HAP-1 (cell line): Measurements from ENCODE around the gene DNAH14.
A peak's percentile ranks its signal among the peaks of the same experiment; 100 is the strongest.
"Not testable (repeated sequence)": the region's sequence is repeated elsewhere in the genome, so short reads cannot be mapped to it uniquely, and the experiment has no call there.

Source experiments
- DNase-seq, 2 experiments: peaks; one replicate each; pipeline ENCODE4 v3.0.0-alpha.2; 2016 to 2020; ENCODE audit warnings: low spot score in 2 of 2
- H3K27me3 ChIP-seq: fragments of 250-450 bp; sonication (Bioruptor Pico); 2 replicates; pipeline ENCODE4 v1.5.1; 2020; ENCODE audit warnings: low read depth, mild to moderate bottlenecking, moderate library complexity
- H3K36me3 ChIP-seq: fragments of 250-450 bp; sonication (Bioruptor Pico); replicated peaks from 2 replicates; pipeline ENCODE4 v1.5.1; 2020; ENCODE audit warnings: mild to moderate bottlenecking
- H3K4me1 ChIP-seq: fragments of 250-450 bp; sonication (Bioruptor Pico); 2 replicates; pipeline ENCODE4 v1.5.1; 2020; ENCODE audit warnings: mild to moderate bottlenecking
- H3K4me3 ChIP-seq: fragments of 250-450 bp; sonication (Bioruptor Pico); 2 replicates; pipeline ENCODE4 v1.5.1; 2020; ENCODE audit warnings: mild to moderate bottlenecking, moderate library complexity
- H3K9me3 ChIP-seq: fragments of 250-450 bp; sonication (Bioruptor Pico); 2 replicates; pipeline ENCODE4 v1.5.1; 2020; ENCODE audit warnings: mild to moderate bottlenecking, moderate library complexity
- in situ Hi-C: fragments of 300-500 bp; cut with MboI; formaldehyde crosslinking; loops from 3 replicates; pipeline ENCODE4 v1.14.3; 2020; ENCODE audit warnings: low sequenced_read_pairs, inconsistent platforms, mixed read lengths

DNAH14 gene

DNA sequence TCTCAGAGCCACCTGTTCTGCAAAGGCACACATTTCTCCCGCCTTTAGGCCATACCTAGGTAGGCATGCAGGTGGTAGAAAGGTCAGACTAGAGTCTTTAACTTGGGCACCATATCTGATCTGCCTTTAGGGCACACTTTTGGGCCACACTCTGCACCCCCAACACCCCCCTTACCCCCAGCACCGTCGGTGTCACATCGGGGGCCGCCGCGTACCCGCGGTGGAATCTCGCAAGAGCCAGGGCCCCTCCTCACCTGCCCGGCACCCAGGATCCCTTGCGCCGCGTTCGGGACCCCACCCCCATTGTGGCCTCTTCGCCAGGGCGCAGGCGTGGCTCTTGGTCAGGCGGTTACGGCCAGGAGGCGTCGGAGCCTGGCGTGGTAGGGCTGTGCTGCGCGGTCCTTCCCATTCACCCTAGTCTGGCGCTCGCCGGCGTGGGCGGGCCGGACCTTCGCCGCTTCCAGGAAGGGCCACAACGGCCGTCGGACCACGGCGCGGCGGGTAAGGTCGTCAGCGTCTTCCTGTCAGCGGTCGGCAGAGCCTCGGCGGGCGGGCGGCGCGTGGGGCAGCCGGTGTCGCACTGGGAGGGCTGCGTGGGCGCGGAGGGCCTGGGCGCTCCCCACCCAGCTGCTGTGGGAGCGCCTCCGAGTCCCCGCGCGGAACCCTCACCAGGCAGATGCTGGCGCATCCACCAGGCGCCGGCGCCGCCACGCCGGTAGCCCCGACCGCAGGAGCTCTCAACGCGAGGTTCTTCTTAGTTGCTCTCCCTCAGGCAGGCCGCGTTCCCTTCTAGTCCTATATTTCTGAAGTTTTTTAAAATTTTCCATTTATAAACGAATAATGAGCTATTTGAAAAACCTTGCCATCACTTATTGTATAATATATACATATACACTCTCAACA is at the start of gene DNAH14:
Gene DNAH14 (plus strand): TSS at position 341 of the 903 bp plus-strand sequence. CDS start 23,028 bp downstream, outside the sequence.
- no peaks in the 10 kb centered on the region for H3K36me3 ChIP-seq
- H3K4me3 ChIP-seq, result peak within 1 kb of the TSS; percentile 43
- peaks cover 5% of the 10 kb centered on the region; the same call in 1 of the 2 replicates for H3K4me1 ChIP-seq
- H3K27me3 ChIP-seq, result no peaks in the 10 kb centered on the region
- no peaks in the 10 kb centered on the region for H3K9me3 ChIP-seq
- DNase-seq, result peak; percentile 55 to 88
- in situ Hi-C loops, result loop anchor here (10.0 kb wide), 1 partner anchor 415 kb away; no protein-coding TSS in a partner anchor

DNA sequence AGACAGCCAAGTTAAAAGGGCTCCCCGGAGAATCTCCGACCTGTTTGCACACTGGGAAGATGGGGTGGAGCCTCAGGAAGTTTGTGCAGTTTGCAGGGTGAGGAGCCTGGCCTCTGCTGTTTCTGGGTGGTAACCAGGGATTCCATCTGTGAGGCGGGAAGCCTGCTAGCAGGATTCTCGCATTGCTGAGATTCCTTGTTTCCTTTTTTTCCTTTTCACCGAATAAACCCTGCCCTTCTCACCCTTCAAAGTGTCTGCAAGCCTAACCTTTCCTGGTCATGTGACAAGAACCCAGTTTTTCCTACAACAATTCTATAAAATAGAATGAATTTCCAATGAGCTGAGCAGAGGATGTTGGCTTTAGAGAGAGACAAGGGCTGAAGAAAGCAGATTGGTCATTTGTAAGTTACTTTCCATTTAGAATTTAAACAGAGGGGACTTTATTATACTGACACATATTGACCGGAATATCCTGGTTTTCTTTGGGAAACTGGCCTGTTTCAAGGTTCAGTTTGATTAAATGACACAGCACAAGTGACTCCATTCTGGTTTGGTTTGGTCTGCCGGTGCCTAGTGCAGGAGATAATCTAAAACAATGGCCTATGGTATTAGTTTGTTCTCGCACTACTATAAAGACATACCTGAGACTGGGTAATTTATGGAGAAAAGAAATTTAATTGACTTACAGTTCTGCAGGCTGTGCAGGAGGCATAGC is 48.7 kb upstream of the DNAH14 start:
- H3K36me3 ChIP-seq, result no peaks in the 10 kb centered on the region
- H3K9me3 ChIP-seq, result peaks cover 5% of the 10 kb centered on the region; the same call in 1 of the 2 replicates
- DNase-seq, result no peak
- in situ Hi-C loops, result no loop called here
- H3K27me3 ChIP-seq, result peaks cover 45% of the 10 kb centered on the region
- H3K4me3 ChIP-seq, result no peak overlapping the region
- peaks cover 2% of the 10 kb centered on the region; the same call in 1 of the 2 replicates for H3K4me1 ChIP-seq

DNA sequence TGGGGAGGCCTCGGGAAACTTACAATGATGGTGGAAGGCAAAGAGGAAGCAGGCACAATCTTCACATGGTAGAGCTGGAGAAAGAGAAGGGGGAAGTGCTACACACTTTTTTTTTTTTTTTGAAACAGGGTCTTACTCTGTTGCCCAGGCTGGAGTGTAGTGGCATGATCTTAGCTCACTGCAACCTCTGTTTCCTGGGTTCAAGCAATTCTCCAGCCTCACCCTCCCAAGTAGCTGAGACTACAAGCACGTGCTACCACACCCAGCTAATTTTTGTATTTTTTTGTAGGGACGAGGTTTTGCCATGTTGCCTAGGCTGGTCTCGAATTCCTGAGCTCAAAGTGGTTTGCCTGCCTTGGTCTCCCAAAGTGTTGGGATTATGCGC is 48.2 kb upstream of the DNAH14 start:
- H3K4me3 ChIP-seq, H3K36me3 ChIP-seq, DNase-seq, in situ Hi-C loops, H3K9me3 ChIP-seq, H3K4me1 ChIP-seq: not testable (repeated sequence)
- peaks cover 41% of the 10 kb centered on the region for H3K27me3 ChIP-seq

DNA sequence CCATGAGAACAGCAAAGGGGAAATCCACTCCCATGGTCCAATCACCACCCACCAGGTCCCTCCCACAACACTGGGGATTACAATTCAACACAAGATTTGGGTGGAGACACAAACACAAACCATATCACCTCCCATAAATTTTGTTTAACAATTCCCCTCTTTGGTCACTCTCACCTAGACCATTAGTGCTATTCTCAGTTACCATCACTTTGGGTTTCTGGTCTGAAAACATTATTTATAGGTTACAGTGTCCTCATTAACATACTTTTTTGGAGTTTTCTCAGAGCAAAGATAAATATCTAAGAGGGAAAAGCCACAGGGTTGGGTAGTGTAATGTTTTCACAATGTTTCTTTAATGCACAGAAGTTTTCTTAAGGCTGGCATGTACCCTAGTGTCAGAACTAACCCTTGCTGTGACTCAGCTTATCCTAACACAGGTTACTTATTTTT is 47.7 kb upstream of the DNAH14 start:
- H3K36me3 ChIP-seq, result no peaks in the 10 kb centered on the region
- DNase-seq, result no peak
- H3K9me3 ChIP-seq, result peaks cover 5% of the 10 kb centered on the region; the same call in 1 of the 2 replicates
- H3K4me1 ChIP-seq, result peaks cover 2% of the 10 kb centered on the region; the same call in 1 of the 2 replicates
- H3K27me3 ChIP-seq, result peaks cover 36% of the 10 kb centered on the region
- no peak overlapping the region for H3K4me3 ChIP-seq
- in situ Hi-C loops, result no loop called here

DNA sequence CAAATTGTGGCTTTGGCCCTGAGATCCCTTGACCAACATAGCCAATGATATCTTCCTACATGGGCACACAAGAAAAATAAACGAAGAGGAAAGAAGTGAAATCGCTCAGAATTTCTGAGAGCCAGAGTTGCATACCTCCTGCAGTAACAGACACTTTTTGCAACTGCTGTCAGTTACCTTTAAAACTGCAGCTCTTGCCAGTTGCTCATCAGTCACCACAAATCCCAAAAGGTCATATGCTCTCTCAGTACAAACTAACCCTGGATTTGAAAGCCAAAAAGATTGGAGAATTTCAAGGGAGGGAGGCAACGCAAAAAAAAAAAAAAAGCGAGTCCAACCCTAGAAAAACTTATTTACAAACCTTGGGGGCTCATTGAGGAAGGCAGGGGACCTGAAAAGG is 47.2 kb upstream of the DNAH14 start:
- Histone ChIP-seq H3K27me3 (peaks cover 32% of the 10 kb centered on the region), H3K4me1 (peaks cover 2% of the 10 kb centered on the region; the same call in 1 of the 2 replicates), H3K9me3 (peaks cover 5% of the 10 kb centered on the region; the same call in 1 of the 2 replicates), H3K36me3 (no peaks in the 10 kb centered on the region), H3K4me3 (no peak overlapping the region)
- DNase-seq, result no peak
- in situ Hi-C loops, result no loop called here

DNA sequence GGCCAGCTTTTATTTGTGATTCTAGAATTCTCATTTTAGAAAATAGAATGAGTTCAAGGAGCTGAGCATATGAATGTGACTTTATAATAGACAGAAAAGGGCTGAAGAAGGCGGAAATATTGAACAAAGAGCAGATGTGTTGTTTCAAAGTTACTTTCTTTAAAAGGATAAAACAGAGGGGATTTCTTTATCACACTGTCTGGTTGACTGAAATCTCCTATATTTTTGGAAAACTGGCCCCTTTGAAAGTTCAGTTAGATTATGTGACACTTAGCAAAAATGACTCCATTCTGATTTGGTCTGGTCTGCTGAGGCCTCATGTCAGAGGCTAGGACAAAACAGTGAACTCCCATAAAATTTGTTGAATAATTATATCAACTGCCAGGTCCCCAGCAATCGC is 46.4 kb upstream of the DNAH14 start:
- H3K27me3 ChIP-seq, result peaks cover 25% of the 10 kb centered on the region
- no peak for DNase-seq
- peaks cover 2% of the 10 kb centered on the region; the same call in 1 of the 2 replicates for H3K4me1 ChIP-seq
- in situ Hi-C loops, result no loop called here
- no peak overlapping the region for H3K4me3 ChIP-seq
- H3K36me3 ChIP-seq, result no peaks in the 10 kb centered on the region
- peaks cover 5% of the 10 kb centered on the region; the same call in 1 of the 2 replicates for H3K9me3 ChIP-seq

DNA sequence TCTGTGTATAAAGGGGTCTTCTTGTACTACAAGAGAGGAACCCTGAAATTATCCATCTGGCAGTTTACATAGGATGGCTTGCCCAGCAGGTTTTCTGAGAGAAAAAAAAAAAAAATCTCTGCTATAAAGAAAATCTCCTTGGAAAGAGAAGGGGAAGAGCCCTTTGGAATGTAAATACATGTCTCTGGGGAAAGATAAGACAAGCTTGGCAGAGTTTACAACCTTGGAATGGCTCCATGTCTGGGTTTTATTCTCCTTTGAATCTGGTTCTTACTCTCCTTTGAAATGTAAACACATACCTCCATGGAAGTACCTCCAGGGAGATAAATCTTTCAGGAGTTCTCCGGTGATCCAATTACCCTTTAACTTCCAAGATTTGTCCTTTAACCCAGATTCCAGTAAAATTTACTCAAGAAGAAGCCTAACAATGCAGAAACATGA is 45.1 kb upstream of the DNAH14 start:
- in situ Hi-C loops, result no loop called here
- Histone ChIP-seq H3K36me3 (no peaks in the 10 kb centered on the region), H3K4me1 (peaks cover 2% of the 10 kb centered on the region; the same call in 1 of the 2 replicates), H3K9me3 (peaks cover 5% of the 10 kb centered on the region; the same call in 1 of the 2 replicates), H3K4me3 (no peak overlapping the region), H3K27me3 (peaks cover 19% of the 10 kb centered on the region)
- DNase-seq, result peak; percentile 27 to 90

DNA sequence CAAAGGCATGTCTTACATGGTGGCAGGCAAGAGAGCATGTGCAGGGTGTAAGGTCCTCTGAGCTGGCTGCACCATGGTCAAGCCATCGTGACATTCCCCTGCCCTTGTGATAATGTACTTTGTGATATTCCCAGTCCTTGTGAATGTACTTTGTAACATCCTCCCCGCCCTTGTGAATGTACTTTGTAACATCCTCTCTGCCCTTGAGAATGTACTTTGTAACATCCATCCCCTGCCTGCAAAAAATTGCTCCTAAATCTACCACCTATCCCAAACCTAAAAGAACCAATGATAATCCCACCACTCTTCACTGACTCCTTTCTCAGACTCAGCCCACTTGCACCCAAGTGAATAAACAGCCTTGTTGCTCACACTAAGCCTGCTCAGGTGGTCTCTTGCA is 44.1 kb upstream of the DNAH14 start:
- H3K9me3 ChIP-seq, DNase-seq, H3K36me3 ChIP-seq, in situ Hi-C loops, H3K4me3 ChIP-seq, H3K4me1 ChIP-seq: not testable (repeated sequence)
- H3K27me3 ChIP-seq, result peaks cover 13% of the 10 kb centered on the region

DNA sequence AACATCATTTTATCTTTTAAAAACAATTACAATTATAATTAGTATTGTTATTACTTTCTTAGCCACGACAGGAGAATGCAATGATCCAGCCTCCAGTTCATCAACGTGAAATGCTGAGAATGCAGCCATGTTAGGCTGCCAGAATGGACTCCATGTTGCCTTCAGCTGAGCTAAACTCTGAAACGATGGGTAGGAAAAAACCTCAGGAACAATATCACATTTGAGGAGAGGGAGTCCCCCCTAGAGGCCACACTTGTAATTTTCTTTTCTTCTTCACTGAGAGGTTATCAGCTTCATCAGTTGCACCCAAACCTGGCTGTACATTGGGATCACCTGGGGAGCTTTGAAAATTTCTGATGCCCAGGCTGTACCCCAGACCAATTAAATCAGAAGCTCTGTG is 34.6 kb upstream of the DNAH14 start:
- peak; percentile 5 to 9 for DNase-seq
- Histone ChIP-seq H3K4me3 (no peak overlapping the region), H3K36me3 (no peaks in the 10 kb centered on the region), H3K9me3 (no peaks in the 10 kb centered on the region), H3K4me1 (no peaks in the 10 kb centered on the region), H3K27me3 (no peaks in the 10 kb centered on the region)
- in situ Hi-C loops, result no loop called here

DNA sequence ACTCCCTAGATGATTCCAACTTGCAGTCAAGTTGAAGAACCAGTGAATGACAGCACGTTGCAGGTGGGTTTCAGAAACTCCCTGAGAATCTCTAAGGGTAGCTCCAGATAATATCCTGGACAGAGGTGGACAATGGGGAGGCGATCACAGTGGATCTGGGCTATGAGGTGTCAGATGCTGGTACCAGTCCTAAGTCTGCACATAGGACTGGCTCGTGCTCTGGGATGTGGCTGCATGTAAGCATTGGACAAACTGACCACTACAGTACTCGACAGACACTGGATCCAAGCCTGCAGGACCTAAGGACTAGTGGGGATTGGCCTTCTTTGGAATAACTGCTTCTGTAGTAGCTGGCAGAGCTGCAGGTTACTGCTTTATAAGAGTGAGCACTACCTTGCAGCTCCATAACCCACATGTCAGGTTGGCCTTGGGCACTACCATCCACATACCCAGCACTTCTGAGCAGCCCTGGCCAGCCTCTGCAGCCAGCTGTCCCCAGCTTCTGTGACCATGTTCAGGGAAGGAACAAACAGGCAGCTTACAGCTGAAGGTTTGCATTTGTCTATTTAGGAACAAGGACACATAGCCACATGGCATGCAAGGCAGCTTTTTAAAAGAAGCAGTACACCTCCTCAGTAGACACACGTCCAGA is 33.2 kb upstream of the DNAH14 start:
- 0 out of 2 replicates have a peak, but pooled peaks cover under 1% of the 10 kb centered on the region for H3K27me3 ChIP-seq
- in situ Hi-C loops, result no loop called here
- no peaks in the 10 kb centered on the region for H3K9me3 ChIP-seq
- no peak for DNase-seq
- no peaks in the 10 kb centered on the region for H3K36me3 ChIP-seq
- no peaks in the 10 kb centered on the region for H3K4me1 ChIP-seq
- H3K4me3 ChIP-seq, result no peak overlapping the region

DNA sequence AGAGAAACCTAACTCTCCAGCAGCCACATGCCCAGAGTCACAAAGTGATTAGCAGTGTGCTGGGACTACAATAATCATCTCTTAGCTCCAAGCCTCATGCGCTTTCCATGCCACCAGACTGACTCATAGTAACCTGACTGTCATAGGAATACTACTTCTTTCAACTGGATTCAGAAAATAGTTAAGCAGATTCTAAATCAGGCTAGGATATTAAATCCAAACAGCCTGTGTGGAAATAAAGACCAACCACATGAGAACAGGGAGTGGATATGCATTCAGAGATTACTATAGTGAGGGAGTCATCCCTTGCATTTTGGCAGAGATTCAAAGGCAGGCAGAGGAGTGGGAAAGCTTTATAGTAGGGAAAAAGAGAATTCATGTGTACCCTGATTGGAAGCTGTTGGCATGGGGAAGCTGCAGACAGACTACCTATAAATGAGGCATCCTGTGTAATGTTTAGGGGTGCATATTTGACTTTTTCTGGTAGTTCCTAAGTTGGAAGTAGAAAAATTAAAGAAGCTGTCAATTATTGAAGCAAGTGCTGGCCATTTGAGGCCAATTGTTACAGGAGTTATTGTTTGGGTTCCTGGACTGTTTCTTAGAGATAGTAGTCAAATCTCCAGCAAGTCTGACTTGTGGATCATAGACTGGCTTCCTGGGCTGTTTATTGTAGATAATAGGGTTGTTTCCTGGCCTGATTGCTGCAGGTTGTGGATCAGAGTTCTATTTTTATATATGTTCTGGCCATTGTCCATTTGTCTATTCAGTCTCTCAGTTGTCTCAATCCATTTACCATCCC is 31.7 kb upstream of the DNAH14 start:
- Histone ChIP-seq H3K36me3 (no peaks in the 10 kb centered on the region), H3K27me3 (0 out of 2 replicates have a peak, but pooled peaks cover 3% of the 10 kb centered on the region), H3K4me3 (no peak overlapping the region), H3K9me3 (no peaks in the 10 kb centered on the region), H3K4me1 (no peaks in the 10 kb centered on the region)
- no peak for DNase-seq
- in situ Hi-C loops, result no loop called here

DNA sequence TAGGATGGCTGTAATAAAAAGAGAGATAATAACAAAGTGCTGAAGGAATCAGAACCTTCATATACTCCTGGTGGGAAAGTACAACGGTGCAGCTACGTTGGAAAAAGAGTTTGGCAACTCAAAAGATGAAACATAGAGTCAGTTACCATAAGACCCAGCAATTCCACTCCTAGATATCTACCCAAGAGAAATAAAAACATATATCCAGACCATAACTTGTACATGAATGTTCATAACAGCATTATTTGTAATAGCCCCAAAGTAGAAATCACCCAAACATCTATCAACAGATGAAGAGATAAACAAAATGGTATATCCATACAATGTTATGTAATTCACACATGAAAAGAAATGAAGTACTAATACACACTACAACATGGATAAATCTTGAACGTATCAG is 30.5 kb upstream of the DNAH14 start:
- DNase-seq, result no peak
- Histone ChIP-seq H3K9me3 (no peaks in the 10 kb centered on the region), H3K4me1 (no peaks in the 10 kb centered on the region), H3K4me3 (no peak overlapping the region), H3K36me3 (no peaks in the 10 kb centered on the region), H3K27me3 (peaks cover 3% of the 10 kb centered on the region; the same call in 1 of the 2 replicates)
- in situ Hi-C loops, result no loop called here
